OCI-M1 (cell line): Measurements from ENCODE around the gene EGFR.

Source experiments
- DNase-seq: peaks from one replicate; lab custom pipeline; 2025; lab: John Stamatoyannopoulos, UW

Gene EGFR

GRCh38 chr7:55127622-55128081 lies 108.8 kb downstream of the EGFR start:
- DNase-seq = no peak

GRCh38 chr7:55128693-55129394 lies 110.0 kb downstream of the EGFR start:
- DNase-seq = no peak

GRCh38 chr7:55129541-55130394 lies 111.0 kb downstream of the EGFR start:
- no peak for DNase-seq

- DNase-seq = no peak
These were observed 111.8 kb downstream of the EGFR start for GRCh38 chr7:55130395-55131141.

- DNase-seq = no peak
These were observed 112.5 kb downstream of the EGFR start for GRCh38 chr7:55131142-55131929.

GRCh38 chr7:55132550-55132889 lies 113.7 kb downstream of the EGFR start:
- no peak for DNase-seq

- no peak for DNase-seq
These were observed 114.2 kb downstream of the EGFR start for GRCh38 chr7:55132890-55133551.

GRCh38 chr7:55133630-55134358 lies 115.0 kb downstream of the EGFR start:
- DNase-seq = peak; percentile 35

- no peak for DNase-seq
These were observed 115.5 kb downstream of the EGFR start for GRCh38 chr7:55134359-55134725.

GRCh38 chr7:55134786-55135185 lies 116.0 kb downstream of the EGFR start:
- DNase-seq = no peak

- DNase-seq = no peak
These were observed 116.6 kb downstream of the EGFR start for GRCh38 chr7:55135462-55135861.

GRCh38 chr7:55138663-55139062 lies 119.8 kb downstream of the EGFR start:
- DNase-seq = no peak

- no peak for DNase-seq
These were observed 121.6 kb downstream of the EGFR start for GRCh38 chr7:55140221-55140940.

- no peak for DNase-seq
These were observed 122.1 kb downstream of the EGFR start for GRCh38 chr7:55140941-55141278.

- no peak for DNase-seq
These were observed 124.2 kb downstream of the EGFR start for GRCh38 chr7:55142919-55143600.

- DNase-seq = no peak
These were observed 125.8 kb downstream of the EGFR start for GRCh38 chr7:55144333-55145317.

- DNase-seq = no peak
These were observed 126.8 kb downstream of the EGFR start for GRCh38 chr7:55145606-55146005.

- no peak for DNase-seq
These were observed 128.3 kb downstream of the EGFR start for GRCh38 chr7:55147101-55147500.
